ENCODE results near the gene PUS7.

PUS7 gene

GRCh38 chr7:105532709-105533460, 10.8 kb upstream of the PUS7 start:
- no peak for TF ChIP-seq EZH2 (IDR thresholded peaks at IDR 0.05; ENCODE audit: borderline replicate concordance, low read length)
- TF ChIP-seq CTCF (IDR thresholded peaks at IDR 0.05; ENCODE audit: low read length): no peak
- Histone ChIP-seq H4K20me1 (ENCODE audit: insufficient read depth, low read length) (no peaks in the 10 kb centered on the region), H3K4me3 (ENCODE audit: low read depth, low read length, poor library complexity, severe bottlenecking) (peak overlapping the region; percentile 72), H3K9me3 (ENCODE audit: low read length) (no peaks in the 10 kb centered on the region), H3K27ac (ENCODE audit: low read depth, low read length, poor library complexity, severe bottlenecking) (peak overlapping the region; percentile 56), H3K79me2 (ENCODE audit: insufficient read depth, low read length) (peaks cover 14% of the 10 kb centered on the region), H3K9me2 (ENCODE audit: low read depth, low read length) (no peaks in the 10 kb centered on the region), H3K4me2 (ENCODE audit: low read length) (peak overlapping the region; percentile 71), H2AFZ (ENCODE audit: low read length) (no peak overlapping the region), H3K4me1 (ENCODE audit: insufficient read depth, low read length, severe bottlenecking) (peaks cover 28% of the 10 kb centered on the region), H3K9ac (ENCODE audit: low read length) (peak overlapping the region; percentile 76), H3K27me3 (ENCODE audit: insufficient read depth, low read length) (no peaks in the 10 kb centered on the region), H3K36me3 (ENCODE audit: insufficient read depth, low read length) (peaks cover 23% of the 10 kb centered on the region), H3F3A (ENCODE audit: insufficient read depth, low read length) (no peaks in the 10 kb centered on the region)

GRCh38 chr7:105531792-105532671, 10.0 kb upstream of the PUS7 start, which contains the start of gene RINT1:
Gene RINT1, plus strand, starts transcription at chr7:105532201. Its CDS starts 115 bp downstream, at chr7:105532316.
- TF ChIP-seq CTCF (IDR thresholded peaks at IDR 0.05; ENCODE audit: low read length): peak; percentile 94
- no peak for TF ChIP-seq EZH2 (IDR thresholded peaks at IDR 0.05; ENCODE audit: borderline replicate concordance, low read length)
- Histone ChIP-seq H3K27ac (ENCODE audit: low read depth, low read length, poor library complexity, severe bottlenecking) (peak within 1 kb of the TSS; percentile 56), H3K4me2 (ENCODE audit: low read length) (peak within 1 kb of the TSS; percentile 71), H3K27me3 (ENCODE audit: insufficient read depth, low read length) (no peaks in the 10 kb centered on the region), H3K79me2 (ENCODE audit: insufficient read depth, low read length) (peaks cover 14% of the 10 kb centered on the region), H3F3A (ENCODE audit: insufficient read depth, low read length) (no peaks in the 10 kb centered on the region), H4K20me1 (ENCODE audit: insufficient read depth, low read length) (no peaks in the 10 kb centered on the region), H3K9me2 (ENCODE audit: low read depth, low read length) (no peaks in the 10 kb centered on the region), H2AFZ (ENCODE audit: low read length) (peak within 1 kb of the TSS; percentile 38), H3K9ac (ENCODE audit: low read length) (peak within 1 kb of the TSS; percentile 76), H3K4me1 (ENCODE audit: insufficient read depth, low read length, severe bottlenecking) (peaks cover 28% of the 10 kb centered on the region), H3K9me3 (ENCODE audit: low read length) (no peaks in the 10 kb centered on the region), H3K4me3 (ENCODE audit: low read depth, low read length, poor library complexity, severe bottlenecking) (peak within 1 kb of the TSS; percentile 72), H3K36me3 (ENCODE audit: insufficient read depth, low read length) (peaks cover 16% of the 10 kb centered on the region)

GRCh38 chr7:105530546-105530945, 8.5 kb upstream of the PUS7 start:
- H3K4me1 ChIP-seq (ENCODE audit: insufficient read depth, low read length, severe bottlenecking): peaks cover 28% of the 10 kb centered on the region
- no peaks in the 10 kb centered on the region for H3K9me2 ChIP-seq (ENCODE audit: low read depth, low read length)
- no peak overlapping the region for H2AFZ ChIP-seq (ENCODE audit: low read length)
- H3F3A ChIP-seq (ENCODE audit: insufficient read depth, low read length): no peaks in the 10 kb centered on the region
- H3K36me3 ChIP-seq (ENCODE audit: insufficient read depth, low read length): peaks cover 2% of the 10 kb centered on the region; the same call in 1 of the 2 replicates
- no peaks in the 10 kb centered on the region for H3K9me3 ChIP-seq (ENCODE audit: low read length)
- no peak overlapping the region for H3K4me2 ChIP-seq (ENCODE audit: low read length)
- H3K79me2 ChIP-seq (ENCODE audit: insufficient read depth, low read length): peaks cover 14% of the 10 kb centered on the region
- H3K4me3 ChIP-seq (ENCODE audit: low read depth, low read length, poor library complexity, severe bottlenecking): no peak overlapping the region
- no peaks in the 10 kb centered on the region for H4K20me1 ChIP-seq (ENCODE audit: insufficient read depth, low read length)
- no peak overlapping the region for H3K27ac ChIP-seq (ENCODE audit: low read depth, low read length, poor library complexity, severe bottlenecking)
- TF ChIP-seq EZH2 (IDR thresholded peaks at IDR 0.05; ENCODE audit: borderline replicate concordance, low read length) (no peak), CTCF (IDR thresholded peaks at IDR 0.05; ENCODE audit: low read length) (no peak)
- no peak overlapping the region for H3K9ac ChIP-seq (ENCODE audit: low read length)
- no peaks in the 10 kb centered on the region for H3K27me3 ChIP-seq (ENCODE audit: insufficient read depth, low read length)
